Measurements from ENCODE around the gene TRAF7.
"Not testable (repeated sequence)": the region's sequence is repeated elsewhere in the genome, so short reads cannot be mapped to it uniquely, and the experiment has no call there.

GRCh38 chr16:2122934-2123683 lies 32.5 kb upstream of the TRAF7 start:
- not testable (repeated sequence) for TF ChIP-seq CTCF (conservative IDR thresholded peaks at IDR 0.05); ZFX (IDR thresholded peaks at IDR 0.05)
